GM19397 (cell line): ENCODE data around the gene SLC35G3.
"Not testable (repeated sequence)": the region's sequence is repeated elsewhere in the genome, so short reads cannot be mapped to it uniquely, and the experiment has no call there.

Source experiments
- ATAC-seq: cut with Tn5 transposase; IDR thresholded peaks from one replicate; pipeline ENCODE4 v1.9.1; 2021; ENCODE audit warnings: mild to moderate bottlenecking, moderate library complexity; ENCODE audit not compliant: unreplicated experiment

The SLC35G3 gene

GRCh38 chr17:35167046-35167445 is 27.1 kb downstream of the SLC35G3 start:
- ATAC-seq: no peak

GRCh38 chr17:35166526-35166925 is 27.7 kb downstream of the SLC35G3 start:
- no peak for ATAC-seq

GRCh38 chr17:35164716-35165115 is 29.5 kb downstream of the SLC35G3 start:
- no peak for ATAC-seq

- ATAC-seq: no peak
Observed at GRCh38 chr17:35163886-35164285, 30.3 kb downstream of the SLC35G3 start.

- ATAC-seq: no peak
Observed at GRCh38 chr17:35162755-35163154, 31.4 kb downstream of the SLC35G3 start.

GRCh38 chr17:35161281-35161761 is 32.9 kb downstream of the SLC35G3 start:
- no peak for ATAC-seq

GRCh38 chr17:35160354-35161201 is 33.6 kb downstream of the SLC35G3 start:
- no peak for ATAC-seq

- ATAC-seq: no peak
Observed at GRCh38 chr17:35159940-35160339, 34.3 kb downstream of the SLC35G3 start.

GRCh38 chr17:35155246-35155645 is 38.9 kb downstream of the SLC35G3 start:
- ATAC-seq: no peak

- no peak for ATAC-seq
Observed at GRCh38 chr17:35154196-35155165, 39.7 kb downstream of the SLC35G3 start.

GRCh38 chr17:35152421-35153140 is 41.6 kb downstream of the SLC35G3 start:
- ATAC-seq: no peak

- not testable (repeated sequence) for ATAC-seq
Observed at GRCh38 chr17:35151080-35151479, 43.1 kb downstream of the SLC35G3 start.

- no peak for ATAC-seq
Observed at GRCh38 chr17:35149941-35150340, 44.3 kb downstream of the SLC35G3 start.

GRCh38 chr17:35148144-35148543 is 46.0 kb downstream of the SLC35G3 start:
- ATAC-seq: no peak

GRCh38 chr17:35147375-35147905 is 46.8 kb downstream of the SLC35G3 start, which contains the start of gene UNC45B:
Gene UNC45B, plus strand, starts transcription at chr17:35147817. Its CDS starts 447 bp downstream, at chr17:35148264.
- ATAC-seq: no peak

GRCh38 chr17:35146214-35146833 is 47.9 kb downstream of the SLC35G3 start:
- no peak for ATAC-seq

GRCh38 chr17:35144840-35145239 is 49.4 kb downstream of the SLC35G3 start:
- ATAC-seq: no peak
